ENCODE results near the gene TNKS1BP1.
A peak's percentile ranks its signal among the peaks of the same experiment; 100 is the strongest.

The TNKS1BP1 gene

GRCh38 chr11:57349491-57350274, 24.9 kb upstream of the TNKS1BP1 start:
- no peak for TF ChIP-seq ZFX (IDR thresholded peaks at IDR 0.05; ENCODE audit: borderline replicate concordance)
- peak; percentile 96 for TF ChIP-seq CTCF (IDR thresholded peaks at IDR 0.05)
- H3K27ac ChIP-seq = no peak overlapping the region

GRCh38 chr11:57348636-57349313, 24.0 kb upstream of the TNKS1BP1 start:
- no peak overlapping the region for H3K27ac ChIP-seq
- TF ChIP-seq ZFX (IDR thresholded peaks at IDR 0.05; ENCODE audit: borderline replicate concordance) (no peak), CTCF (IDR thresholded peaks at IDR 0.05) (no peak)

- no peak for TF ChIP-seq ZFX (IDR thresholded peaks at IDR 0.05; ENCODE audit: borderline replicate concordance)
- no peak for TF ChIP-seq CTCF (IDR thresholded peaks at IDR 0.05)
- H3K27ac ChIP-seq = no peak overlapping the region
Measured at GRCh38 chr11:57348052-57348451, 23.3 kb upstream of the TNKS1BP1 start.

GRCh38 chr11:57347336-57347735, 22.6 kb upstream of the TNKS1BP1 start:
- TF ChIP-seq CTCF (IDR thresholded peaks at IDR 0.05) (no peak), ZFX (IDR thresholded peaks at IDR 0.05; ENCODE audit: borderline replicate concordance) (no peak)
- no peak overlapping the region for H3K27ac ChIP-seq

- H3K27ac ChIP-seq = no peak overlapping the region
- TF ChIP-seq CTCF (IDR thresholded peaks at IDR 0.05) (peak; percentile 78), ZFX (IDR thresholded peaks at IDR 0.05; ENCODE audit: borderline replicate concordance) (no peak)
Measured at GRCh38 chr11:57345555-57346211, 20.9 kb upstream of the TNKS1BP1 start.

GRCh38 chr11:57344826-57345225, 20.1 kb upstream of the TNKS1BP1 start:
- H3K27ac ChIP-seq = no peak overlapping the region
- TF ChIP-seq ZFX (IDR thresholded peaks at IDR 0.05; ENCODE audit: borderline replicate concordance) = no peak
- no peak for TF ChIP-seq CTCF (IDR thresholded peaks at IDR 0.05)
